Activated T-cell treated with anti-CD3 and anti-CD28 coated beads for 48 hours (primary cell): Measurements from ENCODE around the gene TAS2R50.

Experiments used
- DNase-seq: peaks from one replicate; pipeline ENCODE4 v3.0.0-alpha.2; 2020; ENCODE audit warnings: low read depth

The TAS2R50 gene

DNA sequence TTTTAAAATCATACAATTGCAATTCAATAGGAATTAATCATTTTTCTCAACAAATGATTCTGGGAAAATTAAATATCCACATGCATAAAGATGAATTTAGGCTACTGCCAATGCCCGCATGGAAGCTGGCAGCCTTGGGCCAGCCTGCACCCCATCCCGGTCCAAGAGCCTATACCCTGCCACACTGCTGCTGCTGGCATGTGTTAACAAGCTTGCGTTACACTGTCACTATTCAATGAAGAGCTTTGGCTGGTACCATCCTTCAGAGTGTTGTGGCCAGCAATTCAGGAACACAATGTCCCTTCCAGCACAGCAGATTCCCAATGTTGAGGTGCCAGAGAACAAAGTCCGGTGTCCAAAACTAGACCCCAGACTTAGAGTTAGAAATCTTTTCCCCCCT is 34.1 kb downstream of the TAS2R50 start:
- no peak for DNase-seq

DNA sequence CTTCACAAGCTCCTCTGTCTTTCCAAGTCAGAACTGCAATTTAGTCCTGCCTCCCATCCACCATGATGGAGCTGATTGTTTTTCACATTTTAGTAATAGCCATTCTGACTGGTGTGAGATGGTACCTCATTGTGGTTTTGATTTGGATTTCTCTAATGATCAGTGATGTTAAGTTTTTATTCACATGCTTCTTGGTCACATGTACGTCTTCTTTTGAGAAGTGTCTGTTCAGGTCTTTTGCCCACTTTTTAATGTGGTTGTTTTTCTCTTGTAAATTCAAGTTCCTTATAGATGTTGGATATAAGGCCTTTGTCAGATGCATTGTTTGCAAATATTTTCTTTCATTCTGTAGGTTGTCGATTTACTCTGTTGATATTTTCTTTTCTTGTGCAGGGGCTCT is 43.5 kb downstream of the TAS2R50 start:
- no peak for DNase-seq

DNA sequence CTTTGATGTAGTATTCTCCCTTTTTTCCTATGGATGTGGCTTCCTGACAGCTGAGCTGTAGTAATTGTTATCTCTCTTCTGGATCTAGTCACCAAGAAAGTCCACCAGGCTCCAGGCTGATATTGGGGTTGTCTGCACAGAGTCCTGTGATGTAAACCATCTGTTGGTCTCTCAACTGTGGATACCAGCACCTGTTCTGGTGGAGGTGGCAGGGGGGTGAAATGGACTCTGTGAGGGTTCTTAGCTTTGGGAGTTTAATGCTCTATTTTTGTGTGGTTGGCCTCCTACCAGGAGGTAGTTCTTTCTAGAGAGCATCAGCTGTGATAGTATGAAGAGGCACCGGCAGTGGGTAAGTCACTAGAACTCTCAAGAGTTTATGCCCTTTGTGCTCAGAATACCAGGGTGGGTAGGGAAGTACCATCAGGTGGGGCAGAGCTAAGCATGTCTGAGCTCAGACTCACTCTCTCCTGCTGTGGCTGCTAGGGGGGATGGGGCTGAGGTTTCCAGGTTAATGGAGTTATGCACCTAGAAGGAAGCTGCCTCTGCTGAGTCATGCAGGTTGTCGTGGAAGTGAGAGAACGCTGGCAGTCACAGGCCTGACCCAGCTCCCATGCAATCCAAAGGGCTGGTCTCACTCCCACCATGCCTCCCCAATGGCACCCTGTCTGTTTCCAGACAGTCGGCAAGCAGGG is 44.6 kb downstream of the TAS2R50 start:
- no peak for DNase-seq

DNA sequence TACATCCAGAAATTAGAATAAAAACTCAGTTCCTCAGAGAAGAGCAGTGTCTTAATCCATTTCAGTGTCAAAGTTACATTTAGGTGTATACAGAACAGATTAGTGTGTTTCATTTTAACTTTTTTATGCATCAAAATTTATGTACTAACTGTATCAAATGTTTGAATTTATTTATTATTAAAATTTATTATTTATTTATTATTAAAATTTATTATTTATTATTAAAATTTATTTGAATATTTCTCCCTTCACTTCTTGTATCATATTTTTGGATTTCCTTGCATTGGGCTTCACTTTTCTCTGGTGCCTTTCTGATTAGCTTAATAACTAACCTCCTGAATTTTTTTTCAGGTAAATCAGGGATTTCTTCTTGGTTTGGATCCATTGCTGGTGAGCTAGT is 45.3 kb downstream of the TAS2R50 start:
- no peak for DNase-seq

DNA sequence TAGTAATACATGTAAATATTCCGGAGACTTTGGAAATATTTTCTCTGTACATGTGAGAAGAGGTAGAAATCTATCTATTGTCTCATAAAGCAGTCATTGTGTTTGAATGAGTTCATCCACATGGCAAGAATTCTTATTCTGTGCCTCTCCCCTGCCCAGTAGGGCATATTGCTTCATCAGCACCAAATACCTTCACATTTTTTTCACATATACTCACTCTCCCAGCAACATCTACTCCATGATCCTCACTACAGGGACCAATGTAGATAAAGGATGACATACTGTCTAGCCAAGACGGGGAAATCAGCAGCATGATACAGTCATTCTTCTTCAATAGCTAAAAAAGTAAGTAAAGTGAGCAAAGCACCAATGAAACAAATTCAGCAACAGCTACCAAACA is 46.3 kb downstream of the TAS2R50 start:
- no peak for DNase-seq

DNA sequence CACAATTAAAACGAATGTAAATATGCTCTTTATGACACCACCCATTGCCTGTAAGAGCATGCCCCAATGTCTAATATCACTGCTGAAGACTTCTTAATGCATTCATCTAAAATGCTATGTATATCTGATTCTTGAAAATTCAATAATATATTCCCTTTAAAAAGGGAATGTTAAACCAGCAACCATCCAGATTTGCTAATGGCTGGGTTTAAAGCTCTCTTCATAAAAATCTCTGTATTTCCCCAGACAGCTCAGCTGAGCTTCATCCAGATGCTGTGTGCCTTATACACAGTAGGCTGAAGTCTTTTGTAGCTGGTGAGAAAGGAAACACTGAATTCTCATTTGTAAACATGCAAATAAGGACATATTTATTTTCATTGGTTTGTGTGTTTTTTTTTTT is 47.5 kb downstream of the TAS2R50 start, which contains the start of gene TAS2R14:
TAS2R14 (minus strand) TSS at position 101 of the 400 bp plus-strand sequence; CDS start at position 45, 56 bp downstream.
- no peak for DNase-seq

DNA sequence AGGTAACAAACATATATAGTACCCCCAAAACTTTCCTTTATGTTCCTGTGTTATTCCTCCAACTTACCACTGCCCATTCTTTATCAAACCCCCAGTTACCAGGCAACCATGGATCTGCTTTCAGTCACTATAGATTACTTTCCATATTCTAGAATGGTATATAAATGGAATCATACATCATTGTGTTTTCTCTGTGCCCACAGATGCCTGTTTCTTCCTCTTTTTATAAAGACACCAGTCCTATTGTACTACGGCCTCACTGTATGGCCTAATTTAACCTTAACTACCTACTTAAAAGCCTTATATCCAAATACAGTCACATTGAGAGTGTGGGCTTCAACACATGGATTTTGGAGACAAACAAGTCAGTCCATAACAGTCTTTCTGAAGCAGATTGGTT is 50.2 kb downstream of the TAS2R50 start:
- no peak for DNase-seq
